Colonic mucosa (tissue), 4 donors: ENCODE data around the gene MPZL3. TPM values are rescaled to one million over a fixed set of nuclear protein-coding genes. Genes with fewer than 3 reads are reported as not detected.

Source experiments
- DNase-seq: peaks from one replicate; pipeline ENCODE4 v3.0.0-alpha.2; 2020
- H3K27ac ChIP-seq: fragments of 200-600 bp; one replicate; pipeline ENCODE4 v1.8.0; 2021
- H3K27me3 ChIP-seq: fragments of 200-600 bp; one replicate; pipeline ENCODE4 v1.8.0; 2021
- H3K36me3 ChIP-seq: fragments of 200-600 bp; one replicate; pipeline ENCODE4 v1.8.0; 2021
- H3K4me1 ChIP-seq: fragments of 200-600 bp; one replicate; pipeline ENCODE4 v1.8.0; 2021; ENCODE audit warnings: mild to moderate bottlenecking
- H3K4me3 ChIP-seq: fragments of 200-600 bp; one replicate; pipeline ENCODE4 v1.8.0; 2021
- H3K9ac ChIP-seq, 2 donors: one replicate each; pipeline ENCODE4 v1.7.0; 2013; ENCODE audit warnings: control low read depth in 2 of 2, low read depth in 2 of 2, low read length in 2 of 2
- H3K9me3 ChIP-seq: fragments of 200-600 bp; one replicate; pipeline ENCODE4 v1.8.0; 2021
- intact Hi-C: fragments of 100-400 bp; cut with DNase I; formaldehyde crosslinking; loops from one replicate; pipeline ENCODE4 v1.14.1; 2022
- total RNA-seq, 2 donors: library from RNA; stranded (reverse); fragmentation: NEBNext Ultra II Directional in 1 of 2; extraction: Animal tissue kit (Norgen Biotek cat#: 25700) in 1 of 2; gene quantifications; one replicate each; pipeline ENCODE4 v1.2.1, GENCODE V29; 2021
- TF ChIP-seq, protein P1 (sequence below): fragments of 200-600 bp; IDR thresholded peaks from one replicate; pipeline ENCODE4 v1.8.0; 2022; ENCODE audit warnings: antibody characterized with exemption, mild to moderate bottlenecking
- donor health status: healthy.
- donor health status: DM: no; HTN: no; CAD: no.
- donor health status: DM: no; HTN: no; CAD: no.

Gene MPZL3
- total RNA-seq, 2 donors from 2014 or later = 10.9 to 27.8 TPM

DNA sequence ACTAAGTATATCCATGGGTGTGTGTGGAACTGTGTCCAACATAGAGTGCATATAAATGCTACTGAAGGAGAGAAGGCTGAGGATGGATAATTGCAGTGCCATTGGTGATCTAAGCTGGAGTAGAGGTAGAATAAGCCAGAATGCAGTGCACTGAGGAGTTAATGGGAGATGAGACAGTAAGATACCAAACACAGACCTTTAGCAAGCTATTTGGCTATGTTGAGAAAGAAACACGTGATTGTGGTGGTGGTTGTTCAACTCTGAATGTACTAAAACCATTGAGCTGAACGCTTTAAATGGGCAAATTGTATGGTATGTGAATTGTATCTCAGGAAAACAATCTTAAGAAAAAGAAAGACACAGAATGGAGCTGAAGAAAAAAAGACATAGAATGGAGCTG is 50.2 kb downstream of the MPZL3 start:
- H3K9me3 ChIP-seq = no peaks in the 10 kb centered on the region
- no peak for DNase-seq
- no peaks in the 10 kb centered on the region for H3K36me3 ChIP-seq
- TF ChIP-seq, protein P1, sequence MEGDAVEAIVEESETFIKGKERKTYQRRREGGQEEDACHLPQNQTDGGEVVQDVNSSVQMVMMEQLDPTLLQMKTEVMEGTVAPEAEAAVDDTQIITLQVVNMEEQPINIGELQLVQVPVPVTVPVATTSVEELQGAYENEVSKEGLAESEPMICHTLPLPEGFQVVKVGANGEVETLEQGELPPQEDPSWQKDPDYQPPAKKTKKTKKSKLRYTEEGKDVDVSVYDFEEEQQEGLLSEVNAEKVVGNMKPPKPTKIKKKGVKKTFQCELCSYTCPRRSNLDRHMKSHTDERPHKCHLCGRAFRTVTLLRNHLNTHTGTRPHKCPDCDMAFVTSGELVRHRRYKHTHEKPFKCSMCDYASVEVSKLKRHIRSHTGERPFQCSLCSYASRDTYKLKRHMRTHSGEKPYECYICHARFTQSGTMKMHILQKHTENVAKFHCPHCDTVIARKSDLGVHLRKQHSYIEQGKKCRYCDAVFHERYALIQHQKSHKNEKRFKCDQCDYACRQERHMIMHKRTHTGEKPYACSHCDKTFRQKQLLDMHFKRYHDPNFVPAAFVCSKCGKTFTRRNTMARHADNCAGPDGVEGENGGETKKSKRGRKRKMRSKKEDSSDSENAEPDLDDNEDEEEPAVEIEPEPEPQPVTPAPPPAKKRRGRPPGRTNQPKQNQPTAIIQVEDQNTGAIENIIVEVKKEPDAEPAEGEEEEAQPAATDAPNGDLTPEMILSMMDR = no peak
- peak overlapping the region; percentile 43 for H3K27ac ChIP-seq
- intact Hi-C loops = loop anchor here (5.0 kb wide), 1 partner anchor 150 kb away; no protein-coding TSS in a partner anchor
- H3K9ac ChIP-seq = no peak overlapping the region
- H3K27me3 ChIP-seq = no peaks in the 10 kb centered on the region
- H3K4me3 ChIP-seq = no peak overlapping the region
- H3K4me1 ChIP-seq = peaks cover 15% of the 10 kb centered on the region

DNA sequence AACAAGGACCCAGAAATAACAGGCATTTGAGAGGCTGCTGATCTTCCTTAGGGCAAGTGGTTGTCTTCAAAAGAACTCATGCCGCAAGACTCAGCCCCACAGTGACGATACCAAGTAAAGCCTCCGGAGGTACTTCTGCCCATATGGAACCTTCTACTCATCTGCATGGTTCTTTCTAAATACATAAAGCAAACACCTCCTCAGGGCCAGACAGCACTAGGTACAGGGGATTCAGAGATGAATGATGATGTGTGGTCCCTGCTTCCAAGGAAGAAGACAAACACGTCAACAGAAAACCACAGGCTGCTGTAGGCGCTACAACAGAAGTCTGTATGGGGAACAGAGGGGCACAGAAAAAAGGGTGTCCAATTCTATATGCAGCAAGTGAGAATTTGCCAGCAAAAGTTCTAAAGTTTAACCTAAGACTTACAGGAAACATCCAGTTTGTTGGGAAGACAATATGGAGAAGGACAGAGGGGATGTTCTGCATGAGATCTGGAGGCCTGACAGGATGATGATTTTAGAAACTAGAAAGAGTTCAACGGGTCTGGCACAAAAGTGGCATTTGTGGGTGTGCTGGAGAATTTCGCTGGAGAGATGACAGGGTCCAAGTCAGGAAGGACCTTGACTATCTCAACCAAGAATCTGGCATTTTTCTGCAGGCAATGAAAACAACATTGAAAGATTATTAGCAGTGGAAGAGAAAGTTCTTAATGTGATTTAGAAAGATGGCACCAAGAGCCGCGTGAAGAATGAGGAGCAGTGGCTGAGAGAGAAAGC is 51.1 kb downstream of the MPZL3 start:
- TF ChIP-seq, protein P1 = no peak
- no peaks in the 10 kb centered on the region for H3K27me3 ChIP-seq
- H3K27ac ChIP-seq = no peak overlapping the region
- H3K9ac ChIP-seq = no peak overlapping the region
- intact Hi-C loops = loop anchor here (5.0 kb wide), 1 partner anchor 151 kb away; no protein-coding TSS in a partner anchor
- H3K36me3 ChIP-seq = no peaks in the 10 kb centered on the region
- H3K4me3 ChIP-seq = no peak overlapping the region
- H3K9me3 ChIP-seq = no peaks in the 10 kb centered on the region
- peaks cover 11% of the 10 kb centered on the region for H3K4me1 ChIP-seq
- DNase-seq = no peak

DNA sequence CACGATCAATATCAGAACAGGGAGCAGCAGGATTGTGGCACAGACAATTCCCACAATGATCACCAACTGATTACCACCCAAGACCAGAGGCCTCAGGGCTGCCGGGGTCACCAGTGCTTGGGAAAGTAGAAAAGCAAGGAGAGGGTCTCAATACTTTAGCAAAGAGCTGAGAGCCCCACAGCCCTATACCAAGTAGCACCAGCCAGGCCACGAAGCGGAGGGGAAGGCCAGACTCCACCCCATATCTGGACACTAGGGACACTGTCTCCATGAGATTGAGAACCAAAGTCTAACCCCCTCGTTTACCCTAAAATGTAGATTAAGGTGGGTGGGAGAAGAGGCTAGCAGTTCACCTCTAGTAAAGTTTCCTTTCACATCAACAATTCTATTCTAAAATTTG is 51.7 kb downstream of the MPZL3 start:
- peaks cover 11% of the 10 kb centered on the region for H3K4me1 ChIP-seq
- no peak overlapping the region for H3K9ac ChIP-seq
- H3K27me3 ChIP-seq = no peaks in the 10 kb centered on the region
- no peak overlapping the region for H3K27ac ChIP-seq
- no peak for DNase-seq
- no peak overlapping the region for H3K4me3 ChIP-seq
- H3K36me3 ChIP-seq = no peaks in the 10 kb centered on the region
- TF ChIP-seq, protein P1 = no peak
- no peaks in the 10 kb centered on the region for H3K9me3 ChIP-seq
- intact Hi-C loops = loop anchor here (5.0 kb wide), 1 partner anchor 152 kb away; no protein-coding TSS in a partner anchor

DNA sequence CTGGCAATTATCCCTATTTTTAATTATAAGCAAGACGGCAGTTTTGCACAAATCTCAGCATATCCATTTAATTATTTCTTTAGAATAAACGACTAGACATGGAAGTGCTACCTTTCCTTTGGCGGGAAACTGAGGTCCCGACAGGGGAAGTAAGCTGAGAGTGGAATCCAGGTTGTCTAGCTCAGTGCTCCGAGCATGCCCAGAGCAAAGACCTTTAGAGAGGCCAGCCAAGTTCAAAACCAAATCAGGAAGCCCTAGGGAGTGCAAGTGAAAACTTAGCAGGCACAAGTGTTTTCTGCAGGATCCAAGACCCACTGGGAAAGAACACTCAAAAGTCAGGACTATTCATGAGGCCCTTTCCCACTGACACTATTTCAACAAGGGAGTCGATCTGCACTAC is 53.0 kb downstream of the MPZL3 start:
- Histone ChIP-seq H3K36me3 (no peaks in the 10 kb centered on the region), H3K4me3 (no peak overlapping the region), H3K9ac (no peak overlapping the region), H3K27me3 (no peaks in the 10 kb centered on the region), H3K4me1 (peaks cover 11% of the 10 kb centered on the region), H3K27ac (no peak overlapping the region), H3K9me3 (no peaks in the 10 kb centered on the region)
- DNase-seq = no peak
- intact Hi-C loops = loop anchor here (2.0 kb wide), 1 partner anchor 92 kb away; no protein-coding TSS in a partner anchor
- TF ChIP-seq, protein P1 = no peak

DNA sequence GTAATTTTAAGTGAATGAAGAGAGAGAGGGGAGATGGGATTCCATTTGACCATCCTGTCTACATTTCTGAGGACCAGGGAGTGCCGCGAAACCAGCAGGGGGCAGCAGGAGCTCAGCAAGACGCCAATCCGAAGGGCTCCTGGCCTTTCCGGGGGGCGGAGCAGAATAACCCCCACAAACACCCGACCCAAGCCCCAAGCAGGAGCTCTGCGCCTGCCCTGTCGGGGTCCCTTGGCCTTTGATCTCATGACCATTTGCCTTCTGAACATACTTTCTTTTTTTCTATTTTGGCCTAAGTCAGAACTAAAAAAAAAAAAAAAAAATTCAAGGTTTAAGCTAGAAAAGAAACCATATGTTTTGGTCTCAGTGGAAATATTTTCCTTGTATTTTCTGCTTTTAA is 53.8 kb downstream of the MPZL3 start:
- H3K27ac ChIP-seq = no peak overlapping the region
- intact Hi-C loops = loop anchor here (2.0 kb wide), 1 partner anchor 92 kb away; no protein-coding TSS in a partner anchor
- peak overlapping the region in 1 of 2 donors; percentile 27 for H3K9ac ChIP-seq

More for the DNA sequence above, 53.8 kb downstream of the MPZL3 start:
- H3K36me3 ChIP-seq = no peaks in the 10 kb centered on the region
- no peaks in the 10 kb centered on the region for H3K27me3 ChIP-seq
- peaks cover 11% of the 10 kb centered on the region for H3K4me1 ChIP-seq
- TF ChIP-seq, protein P1 = peak; percentile 90
- H3K9me3 ChIP-seq = no peaks in the 10 kb centered on the region
- peak; percentile 88 for DNase-seq
- H3K4me3 ChIP-seq = no peak overlapping the region
